K562 (cell line): ENCODE results near the gene PCYT1A. TPM values are rescaled to one million over a fixed set of nuclear protein-coding genes. Genes with fewer than 3 reads are reported as not detected.

Experiments
- BCOR ChIP-seq: fragments of 450-650 bp; IDR thresholded peaks from 2 replicates; pipeline ENCODE4 v1.6.1; 2016
- E2F3 ChIP-seq: fragments of 250-450 bp; sonication (Bioruptor Pico); IDR thresholded peaks from 2 replicates; pipeline ENCODE4 v1.4.0; 2020; ENCODE audit warnings: mild to moderate bottlenecking
- NRF1 ChIP-seq, 2 experiments: fragments of 450-650 bp; IDR thresholded peaks in 1 of 2; conservative IDR thresholded peaks in 1 of 2; 2 replicates each; pipeline ENCODE4 v1.6.1; 2014; ENCODE audit warnings: mild to moderate bottlenecking in 2 of 2
- SP1 ChIP-seq: sonication (generic); formaldehyde crosslinking; IDR thresholded peaks from 2 replicates; pipeline ENCODE4 v1.8.1; 2022; ENCODE audit warnings: mild to moderate bottlenecking, missing genetic modification reagents
- ZBTB7A ChIP-seq: IDR thresholded peaks from 2 replicates; pipeline ENCODE4 v1.6.1; 2011; ENCODE audit warnings: low read depth, mild to moderate bottlenecking, low read length, moderate library complexity, borderline replicate concordance; ENCODE audit not compliant: control insufficient read depth
- ZNF121 ChIP-seq: sonication (generic); formaldehyde crosslinking; conservative IDR thresholded peaks from 2 replicates; pipeline ENCODE4 v1.8.0; 2022; ENCODE audit warnings: missing genetic modification reagents
- polyA plus RNA-seq, 8 experiments: library from polyadenylated mRNA; depleted of rRNA in 4 of 8; stranded (reverse) in 5 of 8; unstranded in 3 of 8; fragments of >200 nt; fragmentation: Nextera tagmentation in 2 of 8; fragmentation: Illumina TruSeq in 1 of 8; extraction: Ambion mirVana in 2 of 8; extraction: Trizol in 1 of 8; gene quantifications; 2 replicates each; pipeline versions ENCODE4 v1.2.1 to v1.2.3, GENCODE V29; 2011 to 2014; ENCODE audit warnings: inconsistent platforms in 1 of 8, missing spikeins in 1 of 8
- total RNA-seq, 7 experiments: library from RNA; depleted of rRNA in 6 of 7; stranded (reverse); fragments of >200 nt in 6 of 7; fragmentation: Illumina TruSeq in 2 of 7; extraction: Trizol in 2 of 7; gene quantifications; 2 replicates each; pipeline versions ENCODE4 v1.2.1 to v1.2.3, GENCODE V29; 2011 to 2021; ENCODE audit warnings: low replicate concordance in 1 of 7
- TF ChIP-seq, protein P1 (sequence below), 2 experiments: IDR thresholded peaks; 2 replicates each; pipeline ENCODE4 v1.6.1; 2011; ENCODE audit warnings: borderline replicate concordance in 1 of 2, control low read depth in 1 of 2, low read depth in 1 of 2, low read length in 1 of 2, mild to moderate bottlenecking in 1 of 2, mixed read lengths in 1 of 2, moderate library complexity in 1 of 2; ENCODE audit not compliant: insufficient read depth in 1 of 2, insufficient read length in 1 of 2, poor library complexity in 1 of 2, severe bottlenecking in 1 of 2; ENCODE audit errors: extremely low read depth in 1 of 2
- TF ChIP-seq, protein P2 (sequence below), 3 experiments: IDR thresholded peaks in 2 of 3; conservative IDR thresholded peaks in 1 of 3; 2 replicates each; pipeline ENCODE4 v1.5.1; 2011 to 2012; ENCODE audit warnings: low read length in 3 of 3, mild to moderate bottlenecking in 3 of 3, control low read depth in 2 of 3, improper control_type of control experiment in 1 of 3, inconsistent platforms in 1 of 3, low read depth in 1 of 3, mixed read lengths in 1 of 3, moderate library complexity in 1 of 3; ENCODE audit not compliant: insufficient read depth in 2 of 3
- TF ChIP-seq, protein P3 (sequence below): fragments of 450-650 bp; IDR thresholded peaks from 2 replicates; pipeline ENCODE4 v1.6.1; 2016; ENCODE audit warnings: mild to moderate bottlenecking, moderate library complexity
- TF ChIP-seq, protein P4 (sequence below): sonication (generic); formaldehyde crosslinking; IDR thresholded peaks from 2 replicates; pipeline ENCODE4 v1.8.0; 2022; ENCODE audit warnings: missing genetic modification reagents, mild to moderate bottlenecking, borderline replicate concordance

PCYT1A gene
- total and polyA plus RNA-seq, 9 of the 15 experiments (the other 6 are each of a cell fraction or from before 2014, with no cell fraction given), result 13.4 to 62.8 (median 49.4) TPM

DNA sequence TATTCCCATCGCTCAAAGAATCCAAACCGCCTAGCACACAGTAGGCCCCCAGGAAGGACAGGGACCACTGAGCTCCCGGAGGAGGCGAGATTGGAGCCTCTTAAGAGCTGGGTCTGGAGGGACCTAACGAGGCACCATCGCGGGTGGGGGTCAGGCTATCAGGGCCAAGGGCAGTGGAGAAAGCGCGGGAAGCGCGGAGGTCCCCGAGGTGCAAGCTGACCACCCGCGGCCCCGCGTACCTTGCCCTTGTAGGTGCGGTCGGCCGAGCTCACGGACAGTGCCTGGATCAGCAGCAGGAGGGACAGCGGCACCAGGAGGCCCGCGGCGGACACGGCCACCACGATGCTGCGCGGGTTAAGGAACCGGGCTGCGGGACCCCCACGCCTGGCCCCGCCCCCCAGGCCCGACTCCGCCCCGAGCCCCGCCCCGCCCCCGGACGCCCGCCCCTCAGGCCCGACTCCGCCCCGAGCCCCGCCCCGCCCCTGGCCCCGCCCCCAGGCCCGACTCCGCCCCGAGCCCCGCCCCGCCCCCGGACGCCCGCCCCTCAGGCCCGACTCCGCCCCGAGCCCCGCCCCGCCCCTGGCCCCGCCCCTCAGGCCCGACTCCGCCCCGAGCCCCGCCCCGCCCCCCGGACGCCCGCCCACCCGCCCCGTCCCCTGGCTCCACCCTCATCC is 80.2 kb downstream of the PCYT1A start (continued):
- TF ChIP-seq, protein P1, sequence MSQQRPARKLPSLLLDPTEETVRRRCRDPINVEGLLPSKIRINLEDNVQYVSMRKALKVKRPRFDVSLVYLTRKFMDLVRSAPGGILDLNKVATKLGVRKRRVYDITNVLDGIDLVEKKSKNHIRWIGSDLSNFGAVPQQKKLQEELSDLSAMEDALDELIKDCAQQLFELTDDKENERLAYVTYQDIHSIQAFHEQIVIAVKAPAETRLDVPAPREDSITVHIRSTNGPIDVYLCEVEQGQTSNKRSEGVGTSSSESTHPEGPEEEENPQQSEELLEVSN (IDR thresholded peaks at IDR 0.05; ENCODE audit: borderline replicate concordance in 1 of 2, extremely low read depth in 1 of 2, insufficient read depth in 1 of 2, insufficient read length in 1 of 2, low read depth in 1 of 2, low read length in 1 of 2, poor library complexity in 1 of 2, severe bottlenecking in 1 of 2), result peak; percentile 76 to 79
- TF ChIP-seq, protein P2, sequence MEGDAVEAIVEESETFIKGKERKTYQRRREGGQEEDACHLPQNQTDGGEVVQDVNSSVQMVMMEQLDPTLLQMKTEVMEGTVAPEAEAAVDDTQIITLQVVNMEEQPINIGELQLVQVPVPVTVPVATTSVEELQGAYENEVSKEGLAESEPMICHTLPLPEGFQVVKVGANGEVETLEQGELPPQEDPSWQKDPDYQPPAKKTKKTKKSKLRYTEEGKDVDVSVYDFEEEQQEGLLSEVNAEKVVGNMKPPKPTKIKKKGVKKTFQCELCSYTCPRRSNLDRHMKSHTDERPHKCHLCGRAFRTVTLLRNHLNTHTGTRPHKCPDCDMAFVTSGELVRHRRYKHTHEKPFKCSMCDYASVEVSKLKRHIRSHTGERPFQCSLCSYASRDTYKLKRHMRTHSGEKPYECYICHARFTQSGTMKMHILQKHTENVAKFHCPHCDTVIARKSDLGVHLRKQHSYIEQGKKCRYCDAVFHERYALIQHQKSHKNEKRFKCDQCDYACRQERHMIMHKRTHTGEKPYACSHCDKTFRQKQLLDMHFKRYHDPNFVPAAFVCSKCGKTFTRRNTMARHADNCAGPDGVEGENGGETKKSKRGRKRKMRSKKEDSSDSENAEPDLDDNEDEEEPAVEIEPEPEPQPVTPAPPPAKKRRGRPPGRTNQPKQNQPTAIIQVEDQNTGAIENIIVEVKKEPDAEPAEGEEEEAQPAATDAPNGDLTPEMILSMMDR (IDR thresholded peaks at IDR 0.05 in 2 of 3, conservative IDR thresholded peaks at IDR 0.05 in 1 of 3; ENCODE audit: insufficient read depth in 2 of 3, low read depth in 1 of 3, low read length in 3 of 3), result peak in 2 of 3 experiments; percentile 18 to 41; a peak in 3 of 6 replicates
- TF ChIP-seq ZNF121, result peak; percentile 50; the same call in 1 of the 2 replicates
- TF ChIP-seq NRF1 (conservative IDR thresholded peaks at IDR 0.05 in 1 of 2, IDR thresholded peaks at IDR 0.05 in 1 of 2), result peak; percentile 34 to 40; a peak in 2 of 4 replicates
- TF ChIP-seq ZBTB7A, result peak; percentile 75
- TF ChIP-seq, protein P3, sequence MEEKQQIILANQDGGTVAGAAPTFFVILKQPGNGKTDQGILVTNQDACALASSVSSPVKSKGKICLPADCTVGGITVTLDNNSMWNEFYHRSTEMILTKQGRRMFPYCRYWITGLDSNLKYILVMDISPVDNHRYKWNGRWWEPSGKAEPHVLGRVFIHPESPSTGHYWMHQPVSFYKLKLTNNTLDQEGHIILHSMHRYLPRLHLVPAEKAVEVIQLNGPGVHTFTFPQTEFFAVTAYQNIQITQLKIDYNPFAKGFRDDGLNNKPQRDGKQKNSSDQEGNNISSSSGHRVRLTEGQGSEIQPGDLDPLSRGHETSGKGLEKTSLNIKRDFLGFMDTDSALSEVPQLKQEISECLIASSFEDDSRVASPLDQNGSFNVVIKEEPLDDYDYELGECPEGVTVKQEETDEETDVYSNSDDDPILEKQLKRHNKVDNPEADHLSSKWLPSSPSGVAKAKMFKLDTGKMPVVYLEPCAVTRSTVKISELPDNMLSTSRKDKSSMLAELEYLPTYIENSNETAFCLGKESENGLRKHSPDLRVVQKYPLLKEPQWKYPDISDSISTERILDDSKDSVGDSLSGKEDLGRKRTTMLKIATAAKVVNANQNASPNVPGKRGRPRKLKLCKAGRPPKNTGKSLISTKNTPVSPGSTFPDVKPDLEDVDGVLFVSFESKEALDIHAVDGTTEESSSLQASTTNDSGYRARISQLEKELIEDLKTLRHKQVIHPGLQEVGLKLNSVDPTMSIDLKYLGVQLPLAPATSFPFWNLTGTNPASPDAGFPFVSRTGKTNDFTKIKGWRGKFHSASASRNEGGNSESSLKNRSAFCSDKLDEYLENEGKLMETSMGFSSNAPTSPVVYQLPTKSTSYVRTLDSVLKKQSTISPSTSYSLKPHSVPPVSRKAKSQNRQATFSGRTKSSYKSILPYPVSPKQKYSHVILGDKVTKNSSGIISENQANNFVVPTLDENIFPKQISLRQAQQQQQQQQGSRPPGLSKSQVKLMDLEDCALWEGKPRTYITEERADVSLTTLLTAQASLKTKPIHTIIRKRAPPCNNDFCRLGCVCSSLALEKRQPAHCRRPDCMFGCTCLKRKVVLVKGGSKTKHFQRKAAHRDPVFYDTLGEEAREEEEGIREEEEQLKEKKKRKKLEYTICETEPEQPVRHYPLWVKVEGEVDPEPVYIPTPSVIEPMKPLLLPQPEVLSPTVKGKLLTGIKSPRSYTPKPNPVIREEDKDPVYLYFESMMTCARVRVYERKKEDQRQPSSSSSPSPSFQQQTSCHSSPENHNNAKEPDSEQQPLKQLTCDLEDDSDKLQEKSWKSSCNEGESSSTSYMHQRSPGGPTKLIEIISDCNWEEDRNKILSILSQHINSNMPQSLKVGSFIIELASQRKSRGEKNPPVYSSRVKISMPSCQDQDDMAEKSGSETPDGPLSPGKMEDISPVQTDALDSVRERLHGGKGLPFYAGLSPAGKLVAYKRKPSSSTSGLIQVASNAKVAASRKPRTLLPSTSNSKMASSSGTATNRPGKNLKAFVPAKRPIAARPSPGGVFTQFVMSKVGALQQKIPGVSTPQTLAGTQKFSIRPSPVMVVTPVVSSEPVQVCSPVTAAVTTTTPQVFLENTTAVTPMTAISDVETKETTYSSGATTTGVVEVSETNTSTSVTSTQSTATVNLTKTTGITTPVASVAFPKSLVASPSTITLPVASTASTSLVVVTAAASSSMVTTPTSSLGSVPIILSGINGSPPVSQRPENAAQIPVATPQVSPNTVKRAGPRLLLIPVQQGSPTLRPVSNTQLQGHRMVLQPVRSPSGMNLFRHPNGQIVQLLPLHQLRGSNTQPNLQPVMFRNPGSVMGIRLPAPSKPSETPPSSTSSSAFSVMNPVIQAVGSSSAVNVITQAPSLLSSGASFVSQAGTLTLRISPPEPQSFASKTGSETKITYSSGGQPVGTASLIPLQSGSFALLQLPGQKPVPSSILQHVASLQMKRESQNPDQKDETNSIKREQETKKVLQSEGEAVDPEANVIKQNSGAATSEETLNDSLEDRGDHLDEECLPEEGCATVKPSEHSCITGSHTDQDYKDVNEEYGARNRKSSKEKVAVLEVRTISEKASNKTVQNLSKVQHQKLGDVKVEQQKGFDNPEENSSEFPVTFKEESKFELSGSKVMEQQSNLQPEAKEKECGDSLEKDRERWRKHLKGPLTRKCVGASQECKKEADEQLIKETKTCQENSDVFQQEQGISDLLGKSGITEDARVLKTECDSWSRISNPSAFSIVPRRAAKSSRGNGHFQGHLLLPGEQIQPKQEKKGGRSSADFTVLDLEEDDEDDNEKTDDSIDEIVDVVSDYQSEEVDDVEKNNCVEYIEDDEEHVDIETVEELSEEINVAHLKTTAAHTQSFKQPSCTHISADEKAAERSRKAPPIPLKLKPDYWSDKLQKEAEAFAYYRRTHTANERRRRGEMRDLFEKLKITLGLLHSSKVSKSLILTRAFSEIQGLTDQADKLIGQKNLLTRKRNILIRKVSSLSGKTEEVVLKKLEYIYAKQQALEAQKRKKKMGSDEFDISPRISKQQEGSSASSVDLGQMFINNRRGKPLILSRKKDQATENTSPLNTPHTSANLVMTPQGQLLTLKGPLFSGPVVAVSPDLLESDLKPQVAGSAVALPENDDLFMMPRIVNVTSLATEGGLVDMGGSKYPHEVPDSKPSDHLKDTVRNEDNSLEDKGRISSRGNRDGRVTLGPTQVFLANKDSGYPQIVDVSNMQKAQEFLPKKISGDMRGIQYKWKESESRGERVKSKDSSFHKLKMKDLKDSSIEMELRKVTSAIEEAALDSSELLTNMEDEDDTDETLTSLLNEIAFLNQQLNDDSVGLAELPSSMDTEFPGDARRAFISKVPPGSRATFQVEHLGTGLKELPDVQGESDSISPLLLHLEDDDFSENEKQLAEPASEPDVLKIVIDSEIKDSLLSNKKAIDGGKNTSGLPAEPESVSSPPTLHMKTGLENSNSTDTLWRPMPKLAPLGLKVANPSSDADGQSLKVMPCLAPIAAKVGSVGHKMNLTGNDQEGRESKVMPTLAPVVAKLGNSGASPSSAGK, result peak; percentile 47; the same call in 1 of the 2 replicates
- TF ChIP-seq, protein P4, sequence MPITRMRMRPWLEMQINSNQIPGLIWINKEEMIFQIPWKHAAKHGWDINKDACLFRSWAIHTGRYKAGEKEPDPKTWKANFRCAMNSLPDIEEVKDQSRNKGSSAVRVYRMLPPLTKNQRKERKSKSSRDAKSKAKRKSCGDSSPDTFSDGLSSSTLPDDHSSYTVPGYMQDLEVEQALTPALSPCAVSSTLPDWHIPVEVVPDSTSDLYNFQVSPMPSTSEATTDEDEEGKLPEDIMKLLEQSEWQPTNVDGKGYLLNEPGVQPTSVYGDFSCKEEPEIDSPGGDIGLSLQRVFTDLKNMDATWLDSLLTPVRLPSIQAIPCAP (CRISPR knock-in tag), result peak; percentile 77; the same call in 1 of the 2 replicates
- peak; percentile 58; the same call in 1 of the 2 replicates for TF ChIP-seq SP1 (CRISPR knock-in tag)
- TF ChIP-seq E2F3 (CRISPR knock-in tag), result peak; percentile 62; the same call in 1 of the 2 replicates
- TF ChIP-seq BCOR, result 0 out of 2 replicates have a peak, but pooled peaks have one; percentile 8
